Parathyroid adenoma (tissue), 2 donors: ENCODE results near the gene COL2A1.

Experiments
- H2AFZ ChIP-seq: fragments of 300-600 bp; sonication (generic); one replicate; pipeline ENCODE4 v1.7.0; 2017; ENCODE audit warnings: antibody characterized with exemption, mild to moderate bottlenecking
- H3K27ac ChIP-seq: fragments of 300-600 bp; sonication (generic); one replicate; pipeline ENCODE4 v1.7.0; 2017
- H3K27me3 ChIP-seq: fragments of 300-600 bp; sonication (generic); one replicate; pipeline ENCODE4 v1.7.0; 2017; ENCODE audit warnings: low read length; ENCODE audit not compliant: control insufficient read depth, insufficient read depth
- H3K36me3 ChIP-seq: fragments of 300-600 bp; sonication (generic); one replicate; pipeline ENCODE4 v1.7.0; 2017; ENCODE audit warnings: low read length; ENCODE audit not compliant: control insufficient read depth, insufficient read depth
- H3K4me1 ChIP-seq: fragments of 300-600 bp; sonication (generic); one replicate; pipeline ENCODE4 v1.7.0; 2017; ENCODE audit warnings: control low read depth
- H3K4me2 ChIP-seq: fragments of 300-600 bp; sonication (generic); one replicate; pipeline ENCODE4 v1.7.0; 2017; ENCODE audit warnings: low read length
- H3K4me3 ChIP-seq: fragments of 300-600 bp; sonication (generic); one replicate; pipeline ENCODE4 v1.7.0; 2017; ENCODE audit warnings: low read depth, low read length
- H3K79me2 ChIP-seq: fragments of 300-600 bp; sonication (generic); one replicate; pipeline ENCODE4 v1.7.0; 2017; ENCODE audit warnings: control low read depth
- H3K9ac ChIP-seq: fragments of 300-600 bp; sonication (generic); one replicate; pipeline ENCODE4 v1.7.0; 2017; ENCODE audit warnings: mild to moderate bottlenecking
- H3K9me3 ChIP-seq: fragments of 300-600 bp; sonication (generic); one replicate; pipeline ENCODE4 v1.7.0; 2017; ENCODE audit warnings: low read length; ENCODE audit not compliant: control insufficient read depth
- CTCF ChIP-seq: fragments of 300-600 bp; sonication (generic); IDR thresholded peaks from one replicate; pipeline ENCODE4 v1.7.0; 2017; ENCODE audit warnings: antibody characterized with exemption, mild to moderate bottlenecking
- donor health status: primary hyperparathyroidism.

The COL2A1 gene

GRCh38 chr12:48045965-48046518 is 41.8 kb upstream of the COL2A1 start:
- Histone ChIP-seq H3K9me3 (no peaks in the 10 kb centered on the region), H3K79me2 (no peaks in the 10 kb centered on the region), H2AFZ (no peak overlapping the region), H3K9ac (no peak overlapping the region), H3K4me2 (no peak overlapping the region), H3K4me3 (no peak overlapping the region), H3K27me3 (no peaks in the 10 kb centered on the region), H3K36me3 (no peaks in the 10 kb centered on the region), H3K27ac (no peak overlapping the region), H3K4me1 (no peaks in the 10 kb centered on the region)
- TF ChIP-seq CTCF: no peak

GRCh38 chr12:48045061-48045846 is 41.0 kb upstream of the COL2A1 start:
- no peaks in the 10 kb centered on the region for H3K27me3 ChIP-seq
- H3K9ac ChIP-seq: no peak overlapping the region
- no peak overlapping the region for H2AFZ ChIP-seq
- no peaks in the 10 kb centered on the region for H3K79me2 ChIP-seq
- H3K9me3 ChIP-seq: no peaks in the 10 kb centered on the region
- no peak overlapping the region for H3K4me2 ChIP-seq
- no peak overlapping the region for H3K27ac ChIP-seq
- no peak overlapping the region for H3K4me3 ChIP-seq
- no peaks in the 10 kb centered on the region for H3K4me1 ChIP-seq
- TF ChIP-seq CTCF: no peak
- no peaks in the 10 kb centered on the region for H3K36me3 ChIP-seq

GRCh38 chr12:48044396-48044795 is 40.1 kb upstream of the COL2A1 start:
- Histone ChIP-seq H3K9me3 (no peaks in the 10 kb centered on the region), H3K27ac (no peak overlapping the region), H3K27me3 (no peaks in the 10 kb centered on the region), H3K4me3 (no peak overlapping the region), H3K4me1 (no peaks in the 10 kb centered on the region), H3K79me2 (no peaks in the 10 kb centered on the region), H3K9ac (no peak overlapping the region), H2AFZ (no peak overlapping the region), H3K36me3 (no peaks in the 10 kb centered on the region), H3K4me2 (no peak overlapping the region)
- TF ChIP-seq CTCF: no peak

- H3K36me3 ChIP-seq: no peaks in the 10 kb centered on the region
- TF ChIP-seq CTCF: no peak
Measured at GRCh38 chr12:48043771-48044170, 39.5 kb upstream of the COL2A1 start.

More at GRCh38 chr12:48043771-48044170, 39.5 kb upstream of the COL2A1 start:
- Histone ChIP-seq H3K9me3 (no peaks in the 10 kb centered on the region), H3K79me2 (no peaks in the 10 kb centered on the region), H3K27me3 (no peaks in the 10 kb centered on the region), H3K4me2 (no peak overlapping the region), H2AFZ (no peak overlapping the region), H3K4me3 (no peak overlapping the region), H3K4me1 (no peaks in the 10 kb centered on the region), H3K9ac (no peak overlapping the region), H3K27ac (no peak overlapping the region)
